Lung (tissue), 12 donors: Measurements from ENCODE around the gene SEC24A. TPM values are rescaled to one million over a fixed set of nuclear protein-coding genes. Genes with fewer than 3 reads are reported as not detected.
"Not testable (repeated sequence)": the region's sequence is repeated elsewhere in the genome, so short reads cannot be mapped to it uniquely, and the experiment has no call there.

Source experiments
- ATAC-seq: fragments of 200-7000 bp; cut with Tn5 transposase; one replicate; pipeline ENCODE4 v1.9.1; 2020; ENCODE audit warnings: moderate number of reproducible peaks; ENCODE audit not compliant: insufficient read depth, low FRiP score
- DNase-seq, 3 donors: peaks; one replicate each; pipeline ENCODE4 v3.0.0-alpha.2; 2013 to 2017
- H3K27ac ChIP-seq, 2 donors: one replicate each; pipeline ENCODE4 v1.5.1; 2013; ENCODE audit warnings: mild to moderate bottlenecking in 2 of 2, moderate library complexity in 2 of 2, control low read depth in 1 of 2, inconsistent platforms in 1 of 2, low read depth in 1 of 2, low read length in 1 of 2
- H3K27me3 ChIP-seq, 3 donors: one replicate each; pipeline ENCODE4 v1.5.1; 2013; ENCODE audit warnings: low read length in 2 of 3; ENCODE audit not compliant: control insufficient read depth in 3 of 3, insufficient read depth in 3 of 3
- H3K36me3 ChIP-seq, 4 donors: one replicate each; pipeline ENCODE4 v1.5.1; 2013; ENCODE audit warnings: low read length in 4 of 4, mild to moderate bottlenecking in 1 of 4, moderate library complexity in 1 of 4; ENCODE audit not compliant: control insufficient read depth in 4 of 4, insufficient read depth in 4 of 4
- H3K4me1 ChIP-seq, 5 donors: one replicate each; pipeline ENCODE4 v1.5.1; 2013; ENCODE audit warnings: low read length in 5 of 5, mild to moderate bottlenecking in 2 of 5, moderate library complexity in 1 of 5; ENCODE audit not compliant: control insufficient read depth in 5 of 5, insufficient read depth in 5 of 5
- H3K4me3 ChIP-seq: one replicate; pipeline ENCODE4 v1.5.1; 2013; ENCODE audit warnings: mild to moderate bottlenecking, control low read depth, moderate library complexity
- H3K9ac ChIP-seq, 2 donors: one replicate each; pipeline ENCODE4 v1.5.1; 2013; ENCODE audit warnings: low read length in 2 of 2, control low read depth in 1 of 2; ENCODE audit not compliant: insufficient read depth in 1 of 2
- H3K9me3 ChIP-seq, 4 donors: one replicate each; pipeline ENCODE4 v1.5.1; 2013; ENCODE audit warnings: low read length in 3 of 4, mild to moderate bottlenecking in 1 of 4, moderate library complexity in 1 of 4; ENCODE audit not compliant: control insufficient read depth in 4 of 4, insufficient read depth in 3 of 4
- WGBS, 2 donors: extraction: QIAGEN DNeasy Blood & Tissue Kit; methylation state at CpG; one replicate each; pipeline ENCODE4 v1.1.7; 2013; 5-methylcytosine and 5-hydroxymethylcytosine counted together
- polyA plus RNA-seq, 2 donors: library from polyadenylated mRNA; stranded (reverse); fragments of 200-250 nt; gene quantifications; one replicate each; pipeline ENCODE4 v1.2.1, GENCODE V29; 2013
- total RNA-seq, 2 donors: library from RNA; depleted of rRNA in 1 of 2; stranded (reverse); fragments of >200 nt in 1 of 2; gene quantifications; one replicate each; pipeline ENCODE4 v1.2.1, GENCODE V29; 2014 to 2021
- TF ChIP-seq, protein P1 (sequence below): IDR thresholded peaks from 2 replicates; pipeline ENCODE4 v1.5.1; 2012; ENCODE audit warnings: mild to moderate bottlenecking; ENCODE audit errors: control extremely low read depth, extremely low read depth
- donor health status: control.
- donor health status: control.
- donor health status: Bipolar disorder and iron deficiency.
- donor health status: healthy.
- donor health status: DM: yes; HTN: yes; CAD: no.

Gene SEC24A
- total and polyA plus RNA-seq, 4 donors: 3.3 to 23.8 (median 14.8) TPM

DNA sequence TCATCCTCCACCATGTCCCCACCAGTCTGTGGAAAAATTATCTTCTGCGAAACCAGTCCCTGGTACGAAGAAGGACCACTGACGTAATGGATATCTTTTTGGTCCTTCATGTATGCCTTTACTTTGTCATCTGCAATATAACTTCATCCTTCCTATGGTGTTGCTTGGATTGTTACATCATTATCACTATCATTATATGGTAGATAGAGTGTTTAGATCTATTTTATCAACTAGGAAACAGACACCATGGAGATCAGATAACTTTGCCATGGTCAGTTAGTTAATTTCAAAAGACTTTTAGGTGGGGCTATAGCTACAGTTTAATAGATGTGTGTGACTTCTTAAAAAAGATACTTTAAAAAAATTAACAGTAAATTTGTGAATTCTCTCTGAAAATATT is 66.0 kb downstream of the SEC24A start:
- Histone ChIP-seq H3K9ac (no peak overlapping the region), H3K27ac (no peak overlapping the region), H3K27me3 (no peaks in the 10 kb centered on the region), H3K4me3 (no peak overlapping the region), H3K36me3 (peaks cover 5 to 37% (median 20%) of the 10 kb centered on the region in 4 donors), H3K4me1 (no peaks in the 10 kb centered on the region), H3K9me3 (no peaks in the 10 kb centered on the region)
- ATAC-seq (no peak), DNase-seq (no peak)
- WGBS, 2 donors: 96 to 99% methylated on average over 3 of the region's 3 CpGs
- TF ChIP-seq, protein P1, sequence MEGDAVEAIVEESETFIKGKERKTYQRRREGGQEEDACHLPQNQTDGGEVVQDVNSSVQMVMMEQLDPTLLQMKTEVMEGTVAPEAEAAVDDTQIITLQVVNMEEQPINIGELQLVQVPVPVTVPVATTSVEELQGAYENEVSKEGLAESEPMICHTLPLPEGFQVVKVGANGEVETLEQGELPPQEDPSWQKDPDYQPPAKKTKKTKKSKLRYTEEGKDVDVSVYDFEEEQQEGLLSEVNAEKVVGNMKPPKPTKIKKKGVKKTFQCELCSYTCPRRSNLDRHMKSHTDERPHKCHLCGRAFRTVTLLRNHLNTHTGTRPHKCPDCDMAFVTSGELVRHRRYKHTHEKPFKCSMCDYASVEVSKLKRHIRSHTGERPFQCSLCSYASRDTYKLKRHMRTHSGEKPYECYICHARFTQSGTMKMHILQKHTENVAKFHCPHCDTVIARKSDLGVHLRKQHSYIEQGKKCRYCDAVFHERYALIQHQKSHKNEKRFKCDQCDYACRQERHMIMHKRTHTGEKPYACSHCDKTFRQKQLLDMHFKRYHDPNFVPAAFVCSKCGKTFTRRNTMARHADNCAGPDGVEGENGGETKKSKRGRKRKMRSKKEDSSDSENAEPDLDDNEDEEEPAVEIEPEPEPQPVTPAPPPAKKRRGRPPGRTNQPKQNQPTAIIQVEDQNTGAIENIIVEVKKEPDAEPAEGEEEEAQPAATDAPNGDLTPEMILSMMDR: no peak

DNA sequence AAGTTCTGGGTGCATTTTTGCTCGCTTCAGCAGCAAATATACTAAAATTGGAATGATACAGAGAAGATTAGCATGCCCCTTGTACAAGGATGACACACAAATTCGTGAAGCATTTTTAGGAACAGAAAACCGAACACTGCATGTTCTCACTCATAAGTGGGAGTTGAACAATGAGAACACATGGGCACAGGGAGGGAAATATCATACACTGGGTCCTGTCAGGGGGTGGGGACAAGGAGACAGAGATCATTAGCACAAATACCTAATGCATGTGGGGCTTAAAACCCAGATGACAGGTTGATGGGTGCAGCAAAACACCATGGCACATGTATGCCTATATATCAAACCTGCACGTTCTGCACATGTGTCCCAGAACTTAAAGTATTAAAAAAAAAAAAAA is 66.9 kb downstream of the SEC24A start:
- H3K36me3 ChIP-seq: peaks cover 5 to 36% (median 21%) of the 10 kb centered on the region in 4 donors
- not testable (repeated sequence) for H3K4me3 ChIP-seq, ATAC-seq, H3K4me1 ChIP-seq, H3K27ac ChIP-seq, DNase-seq, H3K9me3 ChIP-seq, H3K27me3 ChIP-seq, H3K9ac ChIP-seq
- WGBS, 2 donors: 94 to 97% methylated on average over 4 of the region's 4 CpGs

DNA sequence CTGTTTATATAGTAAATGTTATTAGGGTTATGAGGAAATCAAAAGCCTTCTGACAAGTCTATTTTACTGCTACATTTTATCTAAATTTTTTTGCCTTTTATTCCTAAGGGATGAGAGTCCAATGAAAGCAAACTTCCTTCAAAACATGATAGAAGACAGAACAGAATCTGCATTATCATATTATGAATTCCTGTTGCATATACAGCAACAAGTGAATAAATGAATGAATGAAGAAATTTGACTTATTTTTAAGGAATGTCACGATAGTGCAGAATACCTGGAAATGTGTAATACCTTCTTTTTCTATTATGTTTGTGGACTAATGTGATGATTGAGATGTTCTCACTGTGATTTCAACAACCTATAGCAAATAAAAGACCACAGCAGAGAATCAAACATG is 76.3 kb downstream of the SEC24A start:
- no peak for ATAC-seq
- TF ChIP-seq, protein P1: no peak

DNA sequence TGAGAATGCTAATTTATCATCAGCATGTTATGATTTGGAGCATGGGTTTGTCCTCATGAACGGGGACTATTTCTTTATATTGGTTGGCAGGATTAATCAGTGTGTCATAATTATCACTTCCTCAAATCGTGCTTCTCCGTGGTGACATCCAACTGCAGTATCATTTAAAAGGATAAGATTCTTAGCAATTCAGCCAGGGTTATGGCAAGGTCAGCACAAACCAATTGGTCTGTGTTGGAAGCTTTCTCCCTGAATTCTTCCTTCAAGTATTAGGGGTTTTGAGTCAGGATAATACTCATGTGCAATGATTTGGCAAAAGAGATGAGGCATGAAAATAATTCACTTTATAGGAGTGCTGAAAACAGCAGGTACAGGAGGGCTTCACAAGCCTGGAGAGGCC is 84.2 kb downstream of the SEC24A start:
- DNase-seq (no peak), ATAC-seq (no peak)
- Histone ChIP-seq H3K27me3 (no peaks in the 10 kb centered on the region), H3K27ac (no peak overlapping the region), H3K9ac (no peak overlapping the region), H3K4me3 (no peak overlapping the region), H3K36me3 (no peaks in the 10 kb centered on the region), H3K9me3 (no peaks in the 10 kb centered on the region), H3K4me1 (no peaks in the 10 kb centered on the region)
- 17 to 42% methylated on average over 3 of the region's 3 CpGs for WGBS, 2 donors
- TF ChIP-seq, protein P1: no peak

More for the DNA sequence above, 76.3 kb downstream of the SEC24A start:
- peaks cover 7 to 27% (median 14%) of the 10 kb centered on the region in 4 donors for H3K36me3 ChIP-seq
- no peaks in the 10 kb centered on the region for H3K4me1 ChIP-seq
- no peak overlapping the region for H3K9ac ChIP-seq
- H3K4me3 ChIP-seq: no peak overlapping the region
- 98 to 100% methylated on average over 1 of the region's 1 CpG for WGBS, 2 donors
- no peak for DNase-seq
- H3K27me3 ChIP-seq: no peaks in the 10 kb centered on the region
- no peak overlapping the region for H3K27ac ChIP-seq
- no peaks in the 10 kb centered on the region for H3K9me3 ChIP-seq
